ENCODE data around the gene ARHGEF1. TPM values are rescaled to one million over a fixed set of nuclear protein-coding genes. Genes with fewer than 3 reads are reported as not detected.

Gene ARHGEF1
- total RNA-seq, 1 donor from 2014 or later: 73.1 TPM

DNA sequence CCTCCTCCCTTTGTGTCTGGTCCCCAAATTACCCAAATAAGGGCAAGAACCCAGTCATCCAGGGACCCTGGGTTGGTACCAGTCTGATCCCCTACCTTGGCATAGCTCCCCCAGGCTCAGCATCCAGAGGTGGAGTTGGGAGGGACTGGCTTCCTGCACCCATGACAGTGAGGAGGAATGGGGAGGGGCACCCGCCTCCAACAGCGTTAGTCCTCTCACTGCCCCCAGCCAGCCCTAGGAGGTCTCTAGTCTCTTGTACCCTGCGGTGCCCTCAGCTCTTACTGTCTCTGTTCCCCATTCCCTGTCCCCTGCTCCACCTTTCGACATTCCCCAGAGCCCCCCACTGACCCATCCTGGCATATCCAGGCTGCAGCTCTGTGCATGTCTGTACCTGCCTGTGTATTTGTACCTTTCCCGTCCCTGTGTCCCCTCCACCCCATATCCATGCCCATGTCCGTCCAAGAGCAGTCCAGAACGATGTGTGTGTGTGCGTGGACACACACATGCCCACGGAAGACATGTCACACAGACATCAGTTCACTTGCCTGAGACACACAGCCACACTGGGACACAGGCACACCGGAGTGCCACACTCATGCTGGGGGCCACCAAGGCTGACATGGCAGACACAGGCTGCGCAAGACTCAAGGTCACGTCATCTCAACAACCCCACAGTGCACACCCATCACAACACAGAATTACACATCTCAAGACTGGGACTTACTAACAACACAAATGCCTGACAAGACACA, 27.4 kb downstream of the ARHGEF1 start:
- peaks cover 41% of the 10 kb centered on the region for H4K20me1 ChIP-seq (ENCODE audit: insufficient read depth, low read length)
- H3K36me3 ChIP-seq (ENCODE audit: insufficient read depth, low read length): peaks cover under 1% of the 10 kb centered on the region
- H3K27ac ChIP-seq (ENCODE audit: low read depth, low read length): no peak overlapping the region
- no peaks in the 10 kb centered on the region for H3K79me2 ChIP-seq (ENCODE audit: insufficient read depth, low read length)
- H3K27me3 Mint-ChIP-seq (ENCODE audit: low read depth, unreplicated experiment): peaks cover 30% of the 10 kb centered on the region
- H3K36me3 Mint-ChIP-seq (ENCODE audit: low read depth, unreplicated experiment): peaks cover 9% of the 10 kb centered on the region
- H3K4me1 ChIP-seq (ENCODE audit: insufficient read depth, low read length): no peaks in the 10 kb centered on the region
- peaks cover 35% of the 10 kb centered on the region for H3K27me3 ChIP-seq (ENCODE audit: insufficient read depth, low read length)
- FAIRE-seq (no peak), DNase-seq (ENCODE audit: low read depth) (no peak)
- H3K9ac ChIP-seq (ENCODE audit: low read length): no peak overlapping the region
- no peak overlapping the region for H3K4me3 ChIP-seq (ENCODE audit: insufficient read depth, low read depth, low read length)
- no peak overlapping the region for H2AFZ ChIP-seq (ENCODE audit: low read depth, low read length)
- no peak overlapping the region for H3K4me2 ChIP-seq (ENCODE audit: low read length)
- H3K4me1 Mint-ChIP-seq (ENCODE audit: low read depth, unreplicated experiment): no peaks in the 10 kb centered on the region
- TF ChIP-seq CTCF (IDR thresholded peaks at IDR 0.05; ENCODE audit: insufficient read depth, low read depth, low read length) (no peak), EZH2 (IDR thresholded peaks at IDR 0.05; ENCODE audit: insufficient read depth, low read length) (no peak)
- H3K4me3 Mint-ChIP-seq (ENCODE audit: unreplicated experiment): no peak overlapping the region
- no peak overlapping the region for H3K27ac Mint-ChIP-seq (ENCODE audit: unreplicated experiment)
- H3K9me3 ChIP-seq (ENCODE audit: insufficient read depth, low read depth, low read length): peaks cover 3% of the 10 kb centered on the region
- peaks cover 2% of the 10 kb centered on the region for H3K9me3 Mint-ChIP-seq (ENCODE audit: unreplicated experiment)

- peaks cover 3% of the 10 kb centered on the region for H3K9me3 ChIP-seq (ENCODE audit: insufficient read depth, low read depth, low read length)
- no peaks in the 10 kb centered on the region for H3K4me1 ChIP-seq (ENCODE audit: insufficient read depth, low read length)
- no peak for TF ChIP-seq CTCF (IDR thresholded peaks at IDR 0.05; ENCODE audit: insufficient read depth, low read depth, low read length)
- no peak for TF ChIP-seq EZH2 (IDR thresholded peaks at IDR 0.05; ENCODE audit: insufficient read depth, low read length)
- FAIRE-seq (no peak), DNase-seq (ENCODE audit: low read depth) (no peak)
- H3K79me2 ChIP-seq (ENCODE audit: insufficient read depth, low read length): no peaks in the 10 kb centered on the region
- Mint-ChIP-seq H3K36me3 (ENCODE audit: low read depth, unreplicated experiment) (peaks cover 5% of the 10 kb centered on the region), H3K4me1 (ENCODE audit: low read depth, unreplicated experiment) (no peaks in the 10 kb centered on the region), H3K27ac (ENCODE audit: unreplicated experiment) (peak overlapping the region; percentile 59), H3K9me3 (ENCODE audit: unreplicated experiment) (peaks cover 2% of the 10 kb centered on the region), H3K27me3 (ENCODE audit: low read depth, unreplicated experiment) (peaks cover 30% of the 10 kb centered on the region), H3K4me3 (ENCODE audit: unreplicated experiment) (no peak overlapping the region)
- H3K4me2 ChIP-seq (ENCODE audit: low read length): no peak overlapping the region
- H3K27me3 ChIP-seq (ENCODE audit: insufficient read depth, low read length): peaks cover 43% of the 10 kb centered on the region
- H4K20me1 ChIP-seq (ENCODE audit: insufficient read depth, low read length): peaks cover 42% of the 10 kb centered on the region
- no peaks in the 10 kb centered on the region for H3K36me3 ChIP-seq (ENCODE audit: insufficient read depth, low read length)
- no peak overlapping the region for H3K9ac ChIP-seq (ENCODE audit: low read length)
- no peak overlapping the region for H2AFZ ChIP-seq (ENCODE audit: low read depth, low read length)
- no peak overlapping the region for H3K27ac ChIP-seq (ENCODE audit: low read depth, low read length)
- no peak overlapping the region for H3K4me3 ChIP-seq (ENCODE audit: insufficient read depth, low read depth, low read length)
Measured at GRCh38 chr19:41910992-41911888, 28.3 kb downstream of the ARHGEF1 start.

Data from astrocyte (in vitro differentiated cells and primary cell).